ENCODE data around the gene ADIPOQ. TPM values are rescaled to one million over a fixed set of nuclear protein-coding genes. Genes with fewer than 3 reads are reported as not detected.
A peak's percentile ranks its signal among the peaks of the same experiment; 100 is the strongest.
"Not testable (repeated sequence)": the region's sequence is repeated elsewhere in the genome, so short reads cannot be mapped to it uniquely, and the experiment has no call there.

Gene ADIPOQ
- total RNA-seq, 1 donor = under 0.01 TPM

DNA sequence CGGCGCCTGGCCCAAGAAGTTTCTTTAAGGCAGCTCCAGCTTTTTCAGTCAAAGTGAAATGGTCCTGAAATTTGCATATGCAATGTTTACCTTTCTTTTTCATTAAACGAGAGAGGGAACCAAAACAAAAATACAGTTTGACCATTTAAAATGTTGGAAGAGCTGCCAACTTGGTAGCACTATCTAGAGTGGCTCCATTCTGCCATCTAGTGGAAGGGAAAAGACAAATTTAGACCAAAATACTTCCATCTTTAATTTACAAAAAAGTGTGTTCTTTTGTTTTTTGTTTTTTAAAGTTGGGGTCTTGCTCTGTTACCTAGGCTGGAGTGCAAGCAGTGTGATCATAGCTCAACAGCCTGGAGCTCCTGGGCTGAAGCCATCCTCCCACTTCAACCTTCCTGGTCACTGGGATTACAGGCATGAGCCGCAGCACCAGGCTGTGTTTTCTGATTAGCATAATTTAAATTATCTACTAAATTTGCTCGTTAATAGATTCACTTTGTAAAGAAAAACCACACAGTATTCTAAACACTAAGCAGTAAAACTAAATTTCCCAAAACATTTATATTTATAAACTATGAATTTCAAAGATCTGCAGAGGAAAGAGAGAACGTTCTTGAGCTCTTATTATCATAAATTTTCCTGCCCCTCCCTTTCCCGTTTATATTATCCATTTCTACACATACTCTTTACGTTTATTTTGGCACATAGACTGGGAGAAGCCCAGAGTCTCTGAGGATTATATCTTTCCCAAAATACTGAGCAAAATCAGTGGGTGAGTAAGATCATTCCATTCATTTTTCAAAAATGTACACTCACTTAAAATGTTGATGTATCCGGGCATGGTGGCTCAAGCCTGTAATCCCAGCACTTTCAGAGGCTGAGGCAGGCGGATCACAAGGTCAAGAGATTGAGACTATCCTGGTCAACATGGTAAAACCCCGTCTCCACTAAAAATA is 20.8 kb upstream of the ADIPOQ start:
- Histone ChIP-seq H4K20me1 (ENCODE audit: insufficient read depth, low read length) (no peaks in the 10 kb centered on the region), H2AFZ (ENCODE audit: low read length) (peak overlapping the region; percentile 79), H3K79me2 (ENCODE audit: insufficient read depth, low read length) (no peaks in the 10 kb centered on the region), H3K27ac (ENCODE audit: low read depth, low read length) (peak overlapping the region; percentile 73), H3K27me3 (ENCODE audit: insufficient read depth, low read length) (no peaks in the 10 kb centered on the region), H3K4me3 (ENCODE audit: insufficient read depth, low read length) (peak overlapping the region; percentile 62), H3K9me3 (ENCODE audit: low read depth, low read length) (no peaks in the 10 kb centered on the region), H3K4me1 (ENCODE audit: insufficient read depth, low read length) (peaks cover 19% of the 10 kb centered on the region), H3K4me2 (ENCODE audit: insufficient read depth, low read length) (peak overlapping the region; percentile 94), H3K36me3 (ENCODE audit: insufficient read depth, low read length) (no peaks in the 10 kb centered on the region)
- peak; percentile 96 for DNase-seq (ENCODE audit: insufficient read length, low spot score, missing footprints)
- TF ChIP-seq, protein P1, sequence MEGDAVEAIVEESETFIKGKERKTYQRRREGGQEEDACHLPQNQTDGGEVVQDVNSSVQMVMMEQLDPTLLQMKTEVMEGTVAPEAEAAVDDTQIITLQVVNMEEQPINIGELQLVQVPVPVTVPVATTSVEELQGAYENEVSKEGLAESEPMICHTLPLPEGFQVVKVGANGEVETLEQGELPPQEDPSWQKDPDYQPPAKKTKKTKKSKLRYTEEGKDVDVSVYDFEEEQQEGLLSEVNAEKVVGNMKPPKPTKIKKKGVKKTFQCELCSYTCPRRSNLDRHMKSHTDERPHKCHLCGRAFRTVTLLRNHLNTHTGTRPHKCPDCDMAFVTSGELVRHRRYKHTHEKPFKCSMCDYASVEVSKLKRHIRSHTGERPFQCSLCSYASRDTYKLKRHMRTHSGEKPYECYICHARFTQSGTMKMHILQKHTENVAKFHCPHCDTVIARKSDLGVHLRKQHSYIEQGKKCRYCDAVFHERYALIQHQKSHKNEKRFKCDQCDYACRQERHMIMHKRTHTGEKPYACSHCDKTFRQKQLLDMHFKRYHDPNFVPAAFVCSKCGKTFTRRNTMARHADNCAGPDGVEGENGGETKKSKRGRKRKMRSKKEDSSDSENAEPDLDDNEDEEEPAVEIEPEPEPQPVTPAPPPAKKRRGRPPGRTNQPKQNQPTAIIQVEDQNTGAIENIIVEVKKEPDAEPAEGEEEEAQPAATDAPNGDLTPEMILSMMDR (IDR thresholded peaks at IDR 0.05; ENCODE audit: extremely low read depth, low read depth, low read length) = peak; percentile 71

DNA sequence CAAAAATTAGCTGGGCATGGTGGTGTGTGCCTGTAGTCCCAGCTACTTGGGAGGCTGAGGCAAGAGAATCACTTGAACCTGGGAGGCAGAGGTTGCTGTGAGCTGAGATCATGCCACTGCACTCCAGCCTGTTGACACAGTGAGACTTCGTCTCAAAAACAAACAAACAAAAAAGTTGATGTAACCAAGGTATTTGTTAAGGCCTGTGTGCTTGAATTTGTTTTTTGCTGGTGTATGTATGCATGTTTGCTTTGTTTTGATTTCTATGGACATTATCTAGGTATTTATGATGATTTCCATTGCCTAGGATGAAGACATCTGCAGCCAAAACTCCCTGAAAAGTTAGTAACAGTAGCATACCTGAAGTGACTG is 20.1 kb upstream of the ADIPOQ start:
- not testable (repeated sequence) for H3K36me3 ChIP-seq (ENCODE audit: insufficient read depth, low read length); H3K9me3 ChIP-seq (ENCODE audit: low read depth, low read length); DNase-seq (ENCODE audit: insufficient read length, low spot score, missing footprints); H3K4me2 ChIP-seq (ENCODE audit: insufficient read depth, low read length); H3K27me3 ChIP-seq (ENCODE audit: insufficient read depth, low read length); H2AFZ ChIP-seq (ENCODE audit: low read length); H4K20me1 ChIP-seq (ENCODE audit: insufficient read depth, low read length); H3K4me3 ChIP-seq (ENCODE audit: insufficient read depth, low read length); H3K79me2 ChIP-seq (ENCODE audit: insufficient read depth, low read length)
- Histone ChIP-seq H3K27ac (ENCODE audit: low read depth, low read length) (peak overlapping the region; percentile 40), H3K4me1 (ENCODE audit: insufficient read depth, low read length) (peaks cover 19% of the 10 kb centered on the region)

DNA sequence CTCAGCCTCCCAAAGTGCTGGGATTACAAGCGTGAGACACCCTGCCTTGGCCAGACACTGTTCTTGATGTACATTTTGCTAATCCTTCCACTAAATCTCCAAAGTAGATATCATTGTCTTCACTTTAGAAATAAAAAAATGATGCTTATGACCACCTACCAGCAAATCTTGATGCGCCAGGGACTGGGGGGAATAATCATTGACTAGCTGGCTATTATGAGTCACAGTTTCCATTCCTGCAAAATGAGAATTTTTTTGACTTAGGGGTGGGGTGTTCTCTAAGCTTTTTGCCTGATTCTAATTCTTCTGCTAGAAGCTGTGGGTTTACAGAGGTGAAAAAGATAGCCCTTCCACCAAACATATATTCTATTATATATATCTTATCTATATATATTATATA is 19.1 kb upstream of the ADIPOQ start:
- Histone ChIP-seq H3K4me1 (ENCODE audit: insufficient read depth, low read length) (peaks cover 19% of the 10 kb centered on the region), H3K4me2 (ENCODE audit: insufficient read depth, low read length) (no peak overlapping the region), H3K36me3 (ENCODE audit: insufficient read depth, low read length) (no peaks in the 10 kb centered on the region), H3K4me3 (ENCODE audit: insufficient read depth, low read length) (no peak overlapping the region), H4K20me1 (ENCODE audit: insufficient read depth, low read length) (no peaks in the 10 kb centered on the region), H2AFZ (ENCODE audit: low read length) (no peak overlapping the region), H3K27me3 (ENCODE audit: insufficient read depth, low read length) (peaks cover 9% of the 10 kb centered on the region), H3K27ac (ENCODE audit: low read depth, low read length) (no peak overlapping the region), H3K9me3 (ENCODE audit: low read depth, low read length) (no peaks in the 10 kb centered on the region), H3K79me2 (ENCODE audit: insufficient read depth, low read length) (no peaks in the 10 kb centered on the region)
- no peak for DNase-seq (ENCODE audit: insufficient read length, low spot score, missing footprints)
- TF ChIP-seq, protein P1 (IDR thresholded peaks at IDR 0.05; ENCODE audit: extremely low read depth, low read depth, low read length) = no peak

DNA sequence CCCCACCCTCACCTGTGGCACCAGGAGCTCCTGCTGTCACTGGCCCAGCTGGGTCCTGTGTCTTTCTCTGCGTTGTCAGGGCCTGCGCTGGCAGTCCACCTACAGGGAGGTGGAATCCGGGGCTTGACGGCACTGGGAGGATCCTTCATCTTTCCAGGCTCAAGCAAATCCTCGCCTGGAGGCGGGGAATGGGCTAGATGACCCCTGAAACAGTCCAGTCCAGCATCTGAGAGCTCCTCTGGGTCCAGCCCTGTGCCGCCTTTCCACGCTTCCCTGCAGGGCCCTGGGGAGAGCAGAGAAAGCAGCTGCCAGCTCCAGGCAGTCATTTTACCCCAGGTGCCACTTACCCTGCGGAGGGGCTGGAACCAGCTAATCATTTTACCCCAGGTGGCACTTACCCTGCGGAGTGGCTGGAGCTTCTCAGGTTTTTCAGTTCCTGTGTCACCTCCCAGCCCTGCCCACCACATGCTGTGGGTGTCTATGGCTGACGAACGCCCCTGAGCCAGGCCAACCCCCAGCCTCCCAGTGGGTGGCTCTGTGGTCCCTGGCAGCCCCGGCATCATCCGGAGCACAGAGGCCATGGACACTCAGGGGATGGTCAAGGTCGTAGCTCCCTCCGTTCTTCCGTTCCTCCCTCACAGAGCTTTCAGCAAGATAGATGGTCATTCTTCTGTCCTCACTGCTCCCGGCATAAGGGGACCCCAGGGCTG is 17.9 kb upstream of the ADIPOQ start:
- Histone ChIP-seq H3K4me1 (ENCODE audit: insufficient read depth, low read length) (peaks cover 19% of the 10 kb centered on the region), H3K27ac (ENCODE audit: low read depth, low read length) (no peak overlapping the region), H3K9me3 (ENCODE audit: low read depth, low read length) (no peaks in the 10 kb centered on the region), H3K4me3 (ENCODE audit: insufficient read depth, low read length) (no peak overlapping the region), H2AFZ (ENCODE audit: low read length) (peak overlapping the region; percentile 11), H3K36me3 (ENCODE audit: insufficient read depth, low read length) (no peaks in the 10 kb centered on the region), H3K4me2 (ENCODE audit: insufficient read depth, low read length) (peak overlapping the region; percentile 55), H3K79me2 (ENCODE audit: insufficient read depth, low read length) (no peaks in the 10 kb centered on the region), H4K20me1 (ENCODE audit: insufficient read depth, low read length) (no peaks in the 10 kb centered on the region), H3K27me3 (ENCODE audit: insufficient read depth, low read length) (peaks cover 20% of the 10 kb centered on the region)
- DNase-seq (ENCODE audit: insufficient read length, low spot score, missing footprints) = no peak
- TF ChIP-seq, protein P1 (IDR thresholded peaks at IDR 0.05; ENCODE audit: extremely low read depth, low read depth, low read length) = no peak

All from osteoblast (primary cell).